Karpas-422 (cell line): ENCODE measurements around the gene APOH. TPM values are rescaled to one million over a fixed set of nuclear protein-coding genes. Genes with fewer than 3 reads are reported as not detected.

Experiments
- DNase-seq: peaks from one replicate; pipeline ENCODE4 v3.0.0-alpha.2; 2015
- H2AFZ ChIP-seq: fragments of 200-600 bp; sonication (generic); 2 replicates; pipeline ENCODE4 v1.6.1; 2014; ENCODE audit warnings: antibody characterized with exemption, low read length, mixed read lengths
- H3K27ac ChIP-seq: fragments of 200-600 bp; sonication (generic); 2 replicates; pipeline ENCODE4 v1.5.1; 2014; ENCODE audit warnings: mild to moderate bottlenecking, low read length, moderate library complexity
- H3K27me3 ChIP-seq: fragments of 200-600 bp; sonication (generic); 2 replicates; pipeline ENCODE4 v1.6.1; 2014; ENCODE audit warnings: low read length, mixed read lengths
- H3K36me3 ChIP-seq: fragments of 200-600 bp; sonication (generic); 2 replicates; pipeline ENCODE4 v1.6.1; 2014; ENCODE audit warnings: low read length, mixed read lengths; ENCODE audit not compliant: insufficient read depth
- H3K4me1 ChIP-seq: fragments of 200-600 bp; sonication (generic); 2 replicates; pipeline ENCODE4 v1.6.1; 2014; ENCODE audit warnings: mild to moderate bottlenecking, low read length, mixed read lengths
- H3K4me2 ChIP-seq: fragments of 200-600 bp; sonication (generic); 2 replicates; pipeline ENCODE4 v1.6.1; 2014; ENCODE audit warnings: low read length, low read depth, mild to moderate bottlenecking; ENCODE audit not compliant: poor library complexity, severe bottlenecking
- H3K4me3 ChIP-seq: fragments of 200-600 bp; sonication (generic); 2 replicates; pipeline ENCODE4 v1.5.1; 2014; ENCODE audit warnings: mild to moderate bottlenecking, antibody characterized with exemption, low read length, mixed read lengths
- H3K79me2 ChIP-seq: fragments of 200-600 bp; sonication (generic); 2 replicates; pipeline ENCODE4 v1.6.1; 2014; ENCODE audit warnings: mild to moderate bottlenecking, low read length, mixed read lengths
- H3K9ac ChIP-seq: fragments of 200-600 bp; sonication (generic); 2 replicates; pipeline ENCODE4 v1.6.0; 2014; ENCODE audit warnings: low read length
- H3K9me2 ChIP-seq: fragments of 200-600 bp; sonication (generic), shearing (Covaris generic); replicated peaks from 2 replicates; pipeline ENCODE4 v1.6.0; 2014; ENCODE audit warnings: mild to moderate bottlenecking, low read length, moderate library complexity; ENCODE audit not compliant: insufficient read depth
- H3K9me3 ChIP-seq: fragments of 300-700, 200-600 bp; sonication (generic); 2 replicates; pipeline ENCODE4 v1.6.1; 2014; ENCODE audit warnings: low read length, mixed read lengths
- H4K20me1 ChIP-seq: fragments of 200-600 bp; sonication (generic); 2 replicates; pipeline ENCODE4 v1.6.1; 2014; ENCODE audit warnings: mild to moderate bottlenecking, antibody characterized with exemption, low read length, low read depth; ENCODE audit not compliant: insufficient read depth
- total RNA-seq: library from RNA; depleted of rRNA; stranded (reverse); fragments of >200 nt; shearing (Covaris generic); gene quantifications from 2 replicates; pipeline ENCODE4 v1.2.3, GENCODE V29; 2014; ENCODE audit warnings: low replicate concordance

The APOH gene
- total RNA-seq, 1 experiment from 2014 or later = not detected

- Histone ChIP-seq H3K27ac (no peak overlapping the region), H3K9me2 (no peaks in the 10 kb centered on the region), H3K4me1 (no peaks in the 10 kb centered on the region), H3K36me3 (no peaks in the 10 kb centered on the region), H3K4me2 (no peak overlapping the region), H3K9me3 (no peaks in the 10 kb centered on the region), H2AFZ (no peak overlapping the region), H4K20me1 (no peaks in the 10 kb centered on the region), H3K4me3 (no peak overlapping the region), H3K79me2 (no peaks in the 10 kb centered on the region), H3K9ac (no peak overlapping the region), H3K27me3 (no peaks in the 10 kb centered on the region)
- no peak for DNase-seq
Measured at GRCh38 chr17:66230922-66231591, 1.8 kb upstream of the APOH start.

GRCh38 chr17:66229783-66230538, 746 bp upstream of the APOH start:
- H3K4me1 ChIP-seq = no peaks in the 10 kb centered on the region
- H4K20me1 ChIP-seq = no peaks in the 10 kb centered on the region
- DNase-seq = no peak
- no peak overlapping the region for H3K4me2 ChIP-seq
- no peaks in the 10 kb centered on the region for H3K36me3 ChIP-seq
- H3K9me2 ChIP-seq = no peaks in the 10 kb centered on the region
- H3K4me3 ChIP-seq = no peak overlapping the region
- H3K79me2 ChIP-seq = no peaks in the 10 kb centered on the region
- H3K9ac ChIP-seq = no peak overlapping the region
- no peak overlapping the region for H3K27ac ChIP-seq
- H2AFZ ChIP-seq = no peak overlapping the region
- no peaks in the 10 kb centered on the region for H3K9me3 ChIP-seq
- no peaks in the 10 kb centered on the region for H3K27me3 ChIP-seq

- Histone ChIP-seq H3K4me3 (no peak overlapping the region), H3K9me2 (no peaks in the 10 kb centered on the region), H3K4me2 (no peak overlapping the region), H3K9ac (no peak overlapping the region), H3K27me3 (no peaks in the 10 kb centered on the region), H3K27ac (no peak overlapping the region), H3K4me1 (peaks cover 10% of the 10 kb centered on the region), H3K36me3 (no peaks in the 10 kb centered on the region), H3K9me3 (no peaks in the 10 kb centered on the region), H2AFZ (no peak overlapping the region), H4K20me1 (peaks cover 3% of the 10 kb centered on the region; the same call in 1 of the 2 replicates), H3K79me2 (no peaks in the 10 kb centered on the region)
- no peak for DNase-seq
Measured at GRCh38 chr17:66227212-66228045, 1.8 kb downstream of the APOH start.

- no peaks in the 10 kb centered on the region for H3K9me2 ChIP-seq
- DNase-seq = no peak
- no peak overlapping the region for H3K27ac ChIP-seq
- peak overlapping the region; percentile 38 for H3K4me2 ChIP-seq
- H3K9ac ChIP-seq = no peak overlapping the region
- peaks cover 3% of the 10 kb centered on the region; the same call in 1 of the 2 replicates for H4K20me1 ChIP-seq
- H3K4me1 ChIP-seq = peaks cover 23% of the 10 kb centered on the region
- H3K27me3 ChIP-seq = no peaks in the 10 kb centered on the region
- H2AFZ ChIP-seq = no peak overlapping the region
- H3K4me3 ChIP-seq = no peak overlapping the region
- no peaks in the 10 kb centered on the region for H3K79me2 ChIP-seq
- no peaks in the 10 kb centered on the region for H3K36me3 ChIP-seq
- no peaks in the 10 kb centered on the region for H3K9me3 ChIP-seq
Measured at GRCh38 chr17:66222798-66223350, 6.3 kb downstream of the APOH start.

- DNase-seq = peak; percentile 82
- no peaks in the 10 kb centered on the region for H3K79me2 ChIP-seq
- peaks cover 23% of the 10 kb centered on the region for H3K4me1 ChIP-seq
- no peak overlapping the region for H3K9ac ChIP-seq
- peak overlapping the region; percentile 25; the same call in 1 of the 2 replicates for H3K27ac ChIP-seq
- H2AFZ ChIP-seq = no peak overlapping the region
- peaks cover 3% of the 10 kb centered on the region; the same call in 1 of the 2 replicates for H4K20me1 ChIP-seq
- peak overlapping the region; percentile 38 for H3K4me2 ChIP-seq
- no peaks in the 10 kb centered on the region for H3K27me3 ChIP-seq
- H3K4me3 ChIP-seq = no peak overlapping the region
- H3K9me2 ChIP-seq = no peaks in the 10 kb centered on the region
- no peaks in the 10 kb centered on the region for H3K9me3 ChIP-seq
- H3K36me3 ChIP-seq = no peaks in the 10 kb centered on the region
Measured at GRCh38 chr17:66221755-66222530, 7.3 kb downstream of the APOH start.

GRCh38 chr17:66221343-66221742, 7.9 kb downstream of the APOH start:
- H3K9ac ChIP-seq = no peak overlapping the region
- H3K36me3 ChIP-seq = no peaks in the 10 kb centered on the region
- no peaks in the 10 kb centered on the region for H3K79me2 ChIP-seq
- H3K9me3 ChIP-seq = no peaks in the 10 kb centered on the region
- no peak overlapping the region for H3K4me3 ChIP-seq
- no peaks in the 10 kb centered on the region for H3K9me2 ChIP-seq
- peaks cover 3% of the 10 kb centered on the region; the same call in 1 of the 2 replicates for H4K20me1 ChIP-seq
- H3K27ac ChIP-seq = no peak overlapping the region
- H3K4me1 ChIP-seq = peaks cover 23% of the 10 kb centered on the region
- peak overlapping the region; percentile 38 for H3K4me2 ChIP-seq
- no peak overlapping the region for H2AFZ ChIP-seq
- DNase-seq = no peak
- no peaks in the 10 kb centered on the region for H3K27me3 ChIP-seq

GRCh38 chr17:66220079-66220835, 9.0 kb downstream of the APOH start:
- Histone ChIP-seq H2AFZ (no peak overlapping the region), H3K4me3 (no peak overlapping the region), H3K27ac (no peak overlapping the region), H3K4me2 (no peak overlapping the region), H3K79me2 (no peaks in the 10 kb centered on the region), H3K9me2 (no peaks in the 10 kb centered on the region), H3K36me3 (no peaks in the 10 kb centered on the region), H3K9ac (no peak overlapping the region), H4K20me1 (peaks cover 3% of the 10 kb centered on the region; the same call in 1 of the 2 replicates), H3K4me1 (peaks cover 23% of the 10 kb centered on the region), H3K9me3 (no peaks in the 10 kb centered on the region), H3K27me3 (no peaks in the 10 kb centered on the region)
- no peak for DNase-seq
